GM12878 (cell line): ENCODE data around the gene MAP4K1. TPM values are rescaled to one million over a fixed set of nuclear protein-coding genes. Genes with fewer than 3 reads are reported as not detected.

Experiments
- CEBPZ ChIP-seq: fragments of 150-350 bp; IDR thresholded peaks from 2 replicates; pipeline ENCODE4 v1.6.1; 2016; ENCODE audit warnings: low read depth, low read length
- CHD2 ChIP-seq: IDR thresholded peaks from 2 replicates; pipeline ENCODE4 v1.6.1; 2011; ENCODE audit warnings: low read depth, low read length, improper control_type of control experiment, borderline replicate concordance
- E4F1 ChIP-seq: fragments of 450-650 bp; IDR thresholded peaks from 2 replicates; pipeline ENCODE4 v1.6.1; 2018; ENCODE audit warnings: borderline replicate concordance, mild to moderate bottlenecking; ENCODE audit not compliant: partially characterized antibody
- EED ChIP-seq: sonication (generic); IDR thresholded peaks from 2 replicates; pipeline ENCODE4 v1.6.1; 2016; ENCODE audit warnings: antibody characterized with exemption, low read depth
- ELK1 ChIP-seq: IDR thresholded peaks from 2 replicates; pipeline ENCODE4 v1.6.1; 2012; ENCODE audit warnings: low read depth, low read length, improper control_type of control experiment
- IRF4 ChIP-seq: IDR thresholded peaks from 2 replicates; pipeline ENCODE4 v1.6.1; 2011; ENCODE audit warnings: low read depth, low read length
- MLLT1 ChIP-seq: fragments of 450-650 bp; IDR thresholded peaks from 2 replicates; pipeline ENCODE4 v1.6.1; 2016; ENCODE audit warnings: mild to moderate bottlenecking
- NFYB ChIP-seq: IDR thresholded peaks from 2 replicates; pipeline ENCODE4 v1.6.1; 2011; ENCODE audit warnings: low read depth, mild to moderate bottlenecking, low read length, improper control_type of control experiment, moderate library complexity; ENCODE audit not compliant: insufficient read depth
- NR2C1 ChIP-seq: fragments of 450-650 bp; IDR thresholded peaks from 2 replicates; pipeline ENCODE4 v1.6.1; 2017; ENCODE audit warnings: antibody characterized with exemption, mild to moderate bottlenecking, moderate library complexity
- PAX5 ChIP-seq: IDR thresholded peaks from 2 replicates; pipeline ENCODE4 v1.6.1; 2011; ENCODE audit warnings: low read depth, low read length, borderline replicate concordance
- PKNOX1 ChIP-seq: fragments of 450-650 bp; IDR thresholded peaks from 2 replicates; pipeline ENCODE4 v1.6.1; 2016; ENCODE audit warnings: mild to moderate bottlenecking
- RELA ChIP-seq: fragments of 450-650 bp; IDR thresholded peaks from 2 replicates; pipeline ENCODE4 v1.8.0; 2014; ENCODE audit warnings: borderline replicate concordance; ENCODE audit not compliant: partially characterized antibody
- RELB ChIP-seq: fragments of 450-650 bp; IDR thresholded peaks from 2 replicates; pipeline ENCODE4 v1.6.1; 2017; ENCODE audit warnings: low read depth, mild to moderate bottlenecking, moderate library complexity
- SKIL ChIP-seq: fragments of 450-650 bp; IDR thresholded peaks from 2 replicates; pipeline ENCODE4 v1.6.1; 2017; ENCODE audit warnings: mild to moderate bottlenecking, low read depth, inconsistent platforms; ENCODE audit not compliant: poor library complexity, severe bottlenecking
- SUPT20H ChIP-seq: IDR thresholded peaks from 2 replicates; pipeline ENCODE4 v1.6.1; 2011; ENCODE audit warnings: low read depth, mild to moderate bottlenecking, low read length, moderate library complexity, borderline replicate concordance; ENCODE audit not compliant: control insufficient read depth
- TCF7 ChIP-seq: IDR thresholded peaks from 2 replicates; pipeline ENCODE4 v1.6.1; 2014; ENCODE audit warnings: antibody characterized with exemption, borderline replicate concordance
- polyA plus RNA-seq, 11 experiments: library from polyadenylated mRNA; depleted of rRNA in 4 of 11; unstranded in 6 of 11; stranded (reverse) in 5 of 11; fragments of >200 nt; fragmentation: Nextera tagmentation in 4 of 11; fragmentation: Illumina TruSeq in 1 of 11; extraction: Ambion mirVana in 4 of 11; extraction: Trizol in 1 of 11; gene quantifications; 1 replicate in 1 of 11; 2 replicates in 10 of 11; pipeline versions ENCODE4 v1.2.1 to v1.2.3, GENCODE V29; 2011 to 2016; ENCODE audit warnings: inconsistent platforms in 2 of 11, missing spikeins in 2 of 11, low read depth in 1 of 11
- total RNA-seq, 4 experiments: library from RNA; depleted of rRNA in 3 of 4; stranded (reverse); fragments of >200 nt in 3 of 4; fragmentation: Illumina TruSeq in 1 of 4; extraction: Trizol in 1 of 4; gene quantifications; 2 replicates each; pipeline versions ENCODE4 v1.2.1 to v1.2.3, GENCODE V29; 2013 to 2021

MAP4K1 gene
- total and polyA plus RNA-seq, 10 of the 15 experiments (the other 5 are each of a cell fraction or from before 2014, with no cell fraction given): 39.2 to 306 (median 140) TPM

GRCh38 chr19:38551450-38551813 is 66.3 kb downstream of the MAP4K1 start (continued):
- TF ChIP-seq SKIL: peak; percentile 82
- TF ChIP-seq PKNOX1: peak; percentile 88
- peak; percentile 72 for TF ChIP-seq NR2C1
- no peak for TF ChIP-seq TCF7
- TF ChIP-seq MLLT1: 0 out of 2 replicates have a peak, but pooled peaks have one; percentile 11
- TF ChIP-seq ELK1: peak; percentile 54; the same call in 1 of the 2 replicates
- TF ChIP-seq CHD2: peak; percentile 85
- TF ChIP-seq CEBPZ: no peak
- peak; percentile 28 for TF ChIP-seq RELA
- peak; percentile 90; the same call in 1 of the 2 replicates for TF ChIP-seq RELB
- TF ChIP-seq IRF4: peak; percentile 74; the same call in 1 of the 2 replicates
- peak; percentile 65 for TF ChIP-seq EED
- TF ChIP-seq SUPT20H: no peak
- TF ChIP-seq PAX5: peak; percentile 83
- TF ChIP-seq NFYB: no peak
- no peak for TF ChIP-seq E4F1
